Gastroesophageal sphincter (tissue), 4 donors: ENCODE results near the gene EPHA2. TPM values are rescaled to one million over a fixed set of nuclear protein-coding genes. Genes with fewer than 3 reads are reported as not detected.

Experiments
- ATAC-seq: fragments of 150-250 bp; one replicate; pipeline ENCODE4 v1.9.1; 2016; ENCODE audit warnings: mild to moderate bottlenecking, moderate library complexity
- H3K27ac ChIP-seq, 4 donors: fragments of 200-600 bp; sonication (generic) in 3 of 4; 1 replicate in 3 of 4; 2 replicates in 1 of 4; pipeline ENCODE4 v1.5.1; 2016 to 2019
- H3K27me3 ChIP-seq: fragments of 200-600 bp; sonication (generic); one replicate; pipeline ENCODE4 v1.5.1; 2019
- H3K36me3 ChIP-seq, 2 donors: fragments of 200-600 bp; sonication (generic); one replicate each; pipeline ENCODE4 v1.5.1; 2019; ENCODE audit warnings: control low read depth in 1 of 2
- H3K4me1 ChIP-seq, 3 donors: fragments of 200-600 bp; sonication (generic); 1 replicate in 2 of 3; 2 replicates in 1 of 3; pipeline ENCODE4 v1.5.1; 2016 to 2019; ENCODE audit warnings: control low read depth in 2 of 3
- H3K4me3 ChIP-seq, 2 donors: fragments of 200-600 bp; sonication (generic); one replicate each; pipeline ENCODE4 v1.5.1; 2019; ENCODE audit warnings: mild to moderate bottlenecking in 1 of 2, moderate library complexity in 1 of 2
- H3K9me3 ChIP-seq, 3 donors: fragments of 200-600 bp; sonication (generic); one replicate each; pipeline ENCODE4 v1.5.1; 2017 to 2019; ENCODE audit warnings: control low read depth in 2 of 3
- EP300 ChIP-seq: sonication (generic); formaldehyde crosslinking; IDR thresholded peaks from one replicate; pipeline ENCODE4 v1.6.1; 2017; ENCODE audit warnings: antibody characterized with exemption, mild to moderate bottlenecking
- POLR2A ChIP-seq, 2 donors: fragments of 450-650 bp; IDR thresholded peaks; one replicate each; pipeline ENCODE4 v1.6.1; 2017; ENCODE audit warnings: antibody characterized with exemption in 2 of 2, mild to moderate bottlenecking in 2 of 2, moderate library complexity in 1 of 2
- POLR2AphosphoS5 ChIP-seq: sonication (generic); formaldehyde crosslinking; IDR thresholded peaks from one replicate; pipeline ENCODE4 v1.6.1; 2017; ENCODE audit warnings: antibody characterized with exemption
- WGBS, 2 donors: methylation state at CpG; one replicate each; pipeline ENCODE4 v1.1.5; 2018; ENCODE audit warnings: low coverage in 1 of 2; 5-methylcytosine and 5-hydroxymethylcytosine counted together
- total RNA-seq, 4 donors: library from RNA; depleted of rRNA; stranded (reverse); fragments of >200 nt; gene quantifications; one replicate each; pipeline ENCODE4 v1.1.0, GENCODE V29; 2016
- TF ChIP-seq, protein P1 (sequence below), 4 experiments: fragments of 200-600 bp in 2 of 4; fragments of 450-650 bp in 2 of 4; sonication (generic) in 1 of 4; IDR thresholded peaks; one replicate each; pipeline ENCODE4 v1.5.1; 2017 to 2019; ENCODE audit warnings: antibody characterized with exemption in 4 of 4, mild to moderate bottlenecking in 2 of 4, moderate library complexity in 2 of 4

The EPHA2 gene
- 10 to 100 TPM in 2 of 4 donors, 1 to 10 TPM in 2; 8.9 to 16.1 (median 12.4) TPM for total RNA-seq

- 0% methylated on average over 3 of the region's 89 CpGs; no CpG with 5 or more reads in 1 of the 2 donors for WGBS, 2 donors
- H3K4me1 ChIP-seq: peaks cover 0 to 58% (median 8%) of the 10 kb centered on the region in 3 donors
- H3K9me3 ChIP-seq: no peaks in the 10 kb centered on the region
- H3K27me3 ChIP-seq: no peaks in the 10 kb centered on the region
- H3K36me3 ChIP-seq: no peaks in the 10 kb centered on the region
- TF ChIP-seq POLR2AphosphoS5 (peak; percentile 87), POLR2A (IDR thresholded peaks at IDR 0.05) (peak; percentile 80 to 82)
- TF ChIP-seq, protein P1, sequence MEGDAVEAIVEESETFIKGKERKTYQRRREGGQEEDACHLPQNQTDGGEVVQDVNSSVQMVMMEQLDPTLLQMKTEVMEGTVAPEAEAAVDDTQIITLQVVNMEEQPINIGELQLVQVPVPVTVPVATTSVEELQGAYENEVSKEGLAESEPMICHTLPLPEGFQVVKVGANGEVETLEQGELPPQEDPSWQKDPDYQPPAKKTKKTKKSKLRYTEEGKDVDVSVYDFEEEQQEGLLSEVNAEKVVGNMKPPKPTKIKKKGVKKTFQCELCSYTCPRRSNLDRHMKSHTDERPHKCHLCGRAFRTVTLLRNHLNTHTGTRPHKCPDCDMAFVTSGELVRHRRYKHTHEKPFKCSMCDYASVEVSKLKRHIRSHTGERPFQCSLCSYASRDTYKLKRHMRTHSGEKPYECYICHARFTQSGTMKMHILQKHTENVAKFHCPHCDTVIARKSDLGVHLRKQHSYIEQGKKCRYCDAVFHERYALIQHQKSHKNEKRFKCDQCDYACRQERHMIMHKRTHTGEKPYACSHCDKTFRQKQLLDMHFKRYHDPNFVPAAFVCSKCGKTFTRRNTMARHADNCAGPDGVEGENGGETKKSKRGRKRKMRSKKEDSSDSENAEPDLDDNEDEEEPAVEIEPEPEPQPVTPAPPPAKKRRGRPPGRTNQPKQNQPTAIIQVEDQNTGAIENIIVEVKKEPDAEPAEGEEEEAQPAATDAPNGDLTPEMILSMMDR (IDR thresholded peaks at IDR 0.05): no peak
- H3K4me3 ChIP-seq: peak within 1 kb of the TSS; percentile 38 to 83
- ATAC-seq: peak; percentile 81
- H3K27ac ChIP-seq: peak within 1 kb of the TSS; percentile 25 to 90 (median 84)
Observed at GRCh38 chr1:16155537-16156410, at the start of gene EPHA2. EPHA2 (minus strand) TSS chr1:16156069; CDS start chr1:16155932, 137 bp downstream.

- no peaks in the 10 kb centered on the region for H3K9me3 ChIP-seq
- no peak overlapping the region for H3K4me3 ChIP-seq
- peak overlapping the region in 2 of 4 donors; percentile 90 to 91 for H3K27ac ChIP-seq
- no peaks in the 10 kb centered on the region for H3K36me3 ChIP-seq
- H3K27me3 ChIP-seq: no peaks in the 10 kb centered on the region
- ATAC-seq: no peak
- peaks cover 0 to 32% (median 9%) of the 10 kb centered on the region in 3 donors for H3K4me1 ChIP-seq
- no CpG with 5 or more reads among the region's 11 CpGs for WGBS, 2 donors
- TF ChIP-seq POLR2AphosphoS5 (no peak), EP300 (no peak)
- TF ChIP-seq, protein P1 (IDR thresholded peaks at IDR 0.05): peak in 1 of 4 experiments; percentile 1
Observed at GRCh38 chr1:16205334-16205671, 49.4 kb upstream of the EPHA2 start.

- H3K36me3 ChIP-seq: no peaks in the 10 kb centered on the region
- peak overlapping the region in 1 of 4 donors; percentile 91 for H3K27ac ChIP-seq
- TF ChIP-seq, protein P1 (IDR thresholded peaks at IDR 0.05): peak in 3 of 4 experiments; percentile 20 to 43 (median 25)
- TF ChIP-seq POLR2A (IDR thresholded peaks at IDR 0.05): no peak
- peaks cover 0 to 32% (median 9%) of the 10 kb centered on the region in 3 donors for H3K4me1 ChIP-seq
- no peak overlapping the region for H3K4me3 ChIP-seq
- ATAC-seq: no peak
- H3K9me3 ChIP-seq: no peaks in the 10 kb centered on the region
- H3K27me3 ChIP-seq: no peaks in the 10 kb centered on the region
- 100% methylated on average over 1 of the region's 12 CpGs; no CpG with 5 or more reads in 1 of the 2 donors for WGBS, 2 donors
Observed at GRCh38 chr1:16204634-16205333, 48.9 kb upstream of the EPHA2 start.

- Histone ChIP-seq H3K9me3 (no peaks in the 10 kb centered on the region), H3K27ac (no peak overlapping the region), H3K4me1 (peaks cover 0 to 32% (median 9%) of the 10 kb centered on the region in 3 donors), H3K36me3 (no peaks in the 10 kb centered on the region), H3K27me3 (no peaks in the 10 kb centered on the region), H3K4me3 (no peak overlapping the region)
- TF ChIP-seq, protein P1 (IDR thresholded peaks at IDR 0.05): no peak
- no peak for TF ChIP-seq EP300
- TF ChIP-seq POLR2AphosphoS5: no peak
- TF ChIP-seq POLR2A (IDR thresholded peaks at IDR 0.05): no peak
- ATAC-seq: no peak
- 100% methylated on average over 1 of the region's 2 CpGs; no CpG with 5 or more reads in 1 of the 2 donors for whole genome bisulfite sequencing, 2 donors
Observed at GRCh38 chr1:16204216-16204615, 48.3 kb upstream of the EPHA2 start.
